GM12865 (cell line): Measurements from ENCODE around the gene ATP8A2.

Source experiments
- DNase-seq: peaks from one replicate; pipeline ENCODE4 v3.0.0; 2010; ENCODE audit warnings: low read depth
- H3K4me3 ChIP-seq: 2 replicates; pipeline ENCODE4 v1.5.1; 2011; ENCODE audit warnings: mild to moderate bottlenecking, low read depth, low read length, control low read depth
- CTCF ChIP-seq: IDR thresholded peaks from 2 replicates; pipeline ENCODE4 v1.5.1; 2011; ENCODE audit warnings: low read length, control low read depth, low read depth, inconsistent platforms; ENCODE audit not compliant: insufficient read depth; ENCODE audit errors: missing control alignments

The ATP8A2 gene

GRCh38 chr13:25400925-25401324 is 29.2 kb downstream of the ATP8A2 start:
- DNase-seq = no peak
- no peak for TF ChIP-seq CTCF
- no peak overlapping the region for H3K4me3 ChIP-seq

DNA sequence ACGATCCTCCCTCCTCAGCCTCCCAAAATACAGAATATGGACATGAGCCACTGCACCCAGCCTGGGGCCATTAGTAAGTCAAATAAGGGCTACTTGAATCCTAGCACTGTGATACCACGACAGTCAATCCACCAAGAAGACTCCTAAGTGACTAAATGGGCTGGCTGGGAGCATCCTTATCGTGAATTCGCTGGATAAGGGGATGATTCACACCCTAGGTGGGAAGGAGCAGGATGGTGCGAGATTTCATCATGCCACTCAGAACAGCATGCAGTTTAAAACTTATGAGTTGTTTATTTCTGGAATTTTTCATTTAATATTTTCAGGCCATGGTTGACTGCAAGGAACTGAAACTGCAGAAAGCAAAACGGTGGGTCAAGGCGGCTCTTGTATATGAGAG is 30.2 kb downstream of the ATP8A2 start:
- DNase-seq = no peak
- H3K4me3 ChIP-seq = no peak overlapping the region
- TF ChIP-seq CTCF = no peak

DNA sequence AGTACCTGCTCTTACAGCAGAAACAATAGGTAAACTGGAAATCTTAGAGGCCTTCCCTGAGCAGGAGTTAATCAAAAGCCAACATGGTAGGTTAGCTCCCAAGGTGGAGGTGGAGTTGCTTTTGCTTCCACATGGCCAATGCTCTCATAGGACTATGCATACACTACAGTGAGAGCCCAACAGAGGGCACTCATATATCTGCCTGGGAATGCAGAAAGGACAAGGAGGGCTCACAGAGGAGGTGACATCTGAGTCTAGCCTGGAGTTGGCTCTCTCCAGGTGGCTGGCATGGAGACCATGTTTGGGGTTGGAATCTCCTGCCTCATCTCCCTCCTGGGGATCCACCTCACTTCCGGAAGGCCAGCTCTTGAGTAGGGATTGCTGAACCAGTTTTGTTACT is 34.6 kb downstream of the ATP8A2 start:
- H3K4me3 ChIP-seq = no peak overlapping the region
- TF ChIP-seq CTCF = no peak
- no peak for DNase-seq

GRCh38 chr13:25409938-25410337 is 38.2 kb downstream of the ATP8A2 start:
- DNase-seq = no peak
- TF ChIP-seq CTCF = no peak
- H3K4me3 ChIP-seq = no peak overlapping the region

DNA sequence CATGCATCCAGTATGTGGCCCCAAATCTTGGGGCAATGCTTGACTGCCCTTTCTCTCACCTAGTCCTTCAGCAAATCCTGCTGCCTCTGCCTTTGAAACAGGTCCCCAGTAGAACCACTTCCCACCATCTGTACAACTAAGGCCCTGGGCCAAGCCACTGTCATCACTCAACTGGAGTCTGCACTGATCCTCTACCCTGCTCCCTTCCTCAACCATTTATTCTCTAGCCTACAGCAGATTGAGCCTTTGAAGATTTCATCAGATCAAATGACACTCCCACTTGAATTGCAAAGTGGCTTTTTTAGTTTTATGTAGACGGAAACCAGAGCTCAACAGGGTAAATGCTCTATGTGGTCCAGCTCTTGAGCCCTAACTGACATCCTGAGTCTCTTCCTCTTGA is 43.5 kb downstream of the ATP8A2 start:
- no peak for DNase-seq
- H3K4me3 ChIP-seq = no peak overlapping the region
- no peak for TF ChIP-seq CTCF

GRCh38 chr13:25417535-25417934 is 45.8 kb downstream of the ATP8A2 start:
- TF ChIP-seq CTCF = no peak
- no peak for DNase-seq

GRCh38 chr13:25420161-25420560 is 48.4 kb downstream of the ATP8A2 start:
- H3K4me3 ChIP-seq = no peak overlapping the region
- no peak for DNase-seq
- TF ChIP-seq CTCF = no peak

More at GRCh38 chr13:25417535-25417934, 45.8 kb downstream of the ATP8A2 start:
- no peak overlapping the region for H3K4me3 ChIP-seq
